Hepatocyte (in vitro differentiated cells): ENCODE measurements around the gene STPG2. TPM values are rescaled to one million over a fixed set of nuclear protein-coding genes. Genes with fewer than 3 reads are reported as not detected.

Experiments used
- DNase-seq: peaks from one replicate; pipeline ENCODE4 v3.0.0-alpha.2; 2016; ENCODE audit warnings: low spot score
- H2AFZ ChIP-seq: fragments of 200-600 bp; sonication (generic); 2 replicates; pipeline ENCODE4 v1.6.0; 2016; ENCODE audit warnings: antibody characterized with exemption, mild to moderate bottlenecking
- H3K27ac ChIP-seq: fragments of 200-600 bp; sonication (generic); 2 replicates; pipeline ENCODE4 v1.5.1; 2016; ENCODE audit warnings: mild to moderate bottlenecking
- H3K27me3 ChIP-seq: fragments of 200-600 bp; sonication (generic); 2 replicates; pipeline ENCODE4 v1.6.1; 2016
- H3K36me3 ChIP-seq: fragments of 200-600 bp; sonication (generic); replicated peaks from 2 replicates; pipeline ENCODE4 v1.5.1; 2016; ENCODE audit warnings: low read depth; ENCODE audit not compliant: insufficient read depth
- H3K4me1 ChIP-seq: fragments of 200-600 bp; sonication (generic); 2 replicates; pipeline ENCODE4 v1.5.1; 2016; ENCODE audit warnings: mild to moderate bottlenecking, moderate library complexity; ENCODE audit not compliant: insufficient read depth
- H3K4me2 ChIP-seq: fragments of 200-600 bp; sonication (generic); 2 replicates; pipeline ENCODE4 v1.6.0; 2016
- H3K4me3 ChIP-seq: fragments of 200-600 bp; sonication (generic); 2 replicates; pipeline ENCODE4 v1.5.1; 2016; ENCODE audit warnings: mild to moderate bottlenecking
- H3K79me2 ChIP-seq: fragments of 200-600 bp; sonication (generic); 2 replicates; pipeline ENCODE4 v1.6.0; 2017; ENCODE audit warnings: mild to moderate bottlenecking
- H3K9me2 ChIP-seq: fragments of 200-600 bp; sonication (generic); replicated peaks from 2 replicates; pipeline ENCODE4 v1.6.0; 2017; ENCODE audit warnings: mild to moderate bottlenecking; ENCODE audit not compliant: insufficient read depth
- H3K9me3 ChIP-seq: fragments of 200-600 bp; sonication (generic); 2 replicates; pipeline ENCODE4 v1.5.1; 2016; ENCODE audit warnings: low read depth, mild to moderate bottlenecking
- H4K20me1 ChIP-seq: fragments of 200-600 bp; sonication (generic); 2 replicates; pipeline ENCODE4 v1.6.0; 2016; ENCODE audit warnings: mild to moderate bottlenecking; ENCODE audit not compliant: insufficient read depth, poor library complexity, severe bottlenecking
- CTCF ChIP-seq: fragments of 200-600 bp; sonication (generic); IDR thresholded peaks from 2 replicates; pipeline ENCODE4 v1.5.1; 2016; ENCODE audit warnings: antibody characterized with exemption, mild to moderate bottlenecking; ENCODE audit not compliant: poor library complexity
- EZH2 ChIP-seq: fragments of 200-600 bp; sonication (generic); IDR thresholded peaks from 2 replicates; pipeline ENCODE4 v1.6.1; 2016; ENCODE audit warnings: antibody characterized with exemption, mild to moderate bottlenecking, borderline replicate concordance
- EZH2phosphoT487 ChIP-seq: fragments of 200-600 bp; sonication (generic); IDR thresholded peaks from one replicate; pipeline ENCODE4 v1.6.1; 2018; ENCODE audit warnings: antibody characterized with exemption, mild to moderate bottlenecking, low read depth, moderate library complexity; ENCODE audit not compliant: unreplicated experiment, severe bottlenecking
- WGBS: methylation state at CpG from one replicate; pipeline ENCODE4 v1.1.6; 2016; ENCODE audit warnings: low lambda C conversion rate; ENCODE audit errors: missing lambda C conversion rate; 5-methylcytosine and 5-hydroxymethylcytosine counted together
- polyA plus RNA-seq: library from polyadenylated mRNA; unstranded; fragments of >200 nt; fragmentation: Nextera tagmentation; extraction: Ambion mirVana; gene quantifications from 2 replicates; pipeline ENCODE4 v1.2.1, GENCODE V29; 2016
- total RNA-seq: library from RNA; depleted of rRNA; stranded (reverse); fragments of >200 nt; gene quantifications from 2 replicates; pipeline ENCODE4 v1.2.3, GENCODE V29; 2014

The STPG2 gene
- total and polyA plus RNA-seq, 2 experiments from 2014 or later: 0.17 to 0.98 TPM

- no peak overlapping the region for H2AFZ ChIP-seq
- H3K27ac ChIP-seq: no peak overlapping the region
- WGBS: 96% methylated on average over 4 of the region's 4 CpGs
- H3K79me2 ChIP-seq: no peaks in the 10 kb centered on the region
- no peaks in the 10 kb centered on the region for H4K20me1 ChIP-seq
- no peaks in the 10 kb centered on the region for H3K9me2 ChIP-seq
- no peaks in the 10 kb centered on the region for H3K4me1 ChIP-seq
- no peak for TF ChIP-seq EZH2
- TF ChIP-seq CTCF: no peak
- TF ChIP-seq EZH2phosphoT487: no peak
- no peaks in the 10 kb centered on the region for H3K36me3 ChIP-seq
- no peaks in the 10 kb centered on the region for H3K9me3 ChIP-seq
- no peak overlapping the region for H3K4me3 ChIP-seq
- no peaks in the 10 kb centered on the region for H3K27me3 ChIP-seq
- no peak overlapping the region for H3K4me2 ChIP-seq
- DNase-seq: no peak
Observed at GRCh38 chr4:97624204-97624603, 519.1 kb downstream of the STPG2 start.

GRCh38 chr4:97605932-97606331, 537.3 kb downstream of the STPG2 start:
- H3K27ac ChIP-seq: no peak overlapping the region
- no peak overlapping the region for H3K4me2 ChIP-seq
- no peak for DNase-seq
- H3K9me3 ChIP-seq: no peaks in the 10 kb centered on the region
- no peak overlapping the region for H2AFZ ChIP-seq
- no peaks in the 10 kb centered on the region for H3K4me1 ChIP-seq
- H3K79me2 ChIP-seq: no peaks in the 10 kb centered on the region
- TF ChIP-seq CTCF (no peak), EZH2phosphoT487 (no peak), EZH2 (no peak)
- H3K9me2 ChIP-seq: no peaks in the 10 kb centered on the region
- H3K36me3 ChIP-seq: no peaks in the 10 kb centered on the region
- WGBS: 18% methylated on average over 2 of the region's 2 CpGs
- H4K20me1 ChIP-seq: no peaks in the 10 kb centered on the region
- H3K27me3 ChIP-seq: no peaks in the 10 kb centered on the region
- H3K4me3 ChIP-seq: no peak overlapping the region

GRCh38 chr4:97593248-97593647, 550.0 kb downstream of the STPG2 start:
- no peak overlapping the region for H3K4me2 ChIP-seq
- no peak for TF ChIP-seq EZH2phosphoT487
- TF ChIP-seq CTCF: no peak
- no peak for TF ChIP-seq EZH2
- no peaks in the 10 kb centered on the region for H4K20me1 ChIP-seq
- WGBS: 97% methylated on average over 9 of the region's 9 CpGs
- H3K36me3 ChIP-seq: no peaks in the 10 kb centered on the region
- no peaks in the 10 kb centered on the region for H3K9me2 ChIP-seq
- no peak overlapping the region for H3K27ac ChIP-seq
- no peaks in the 10 kb centered on the region for H3K4me1 ChIP-seq
- DNase-seq: no peak
- no peak overlapping the region for H2AFZ ChIP-seq
- no peaks in the 10 kb centered on the region for H3K79me2 ChIP-seq
- H3K9me3 ChIP-seq: no peaks in the 10 kb centered on the region
- H3K4me3 ChIP-seq: no peak overlapping the region
- H3K27me3 ChIP-seq: no peaks in the 10 kb centered on the region

GRCh38 chr4:97590266-97590665, 553.0 kb downstream of the STPG2 start:
- Histone ChIP-seq H3K36me3 (no peaks in the 10 kb centered on the region), H3K79me2 (no peaks in the 10 kb centered on the region), H3K9me2 (no peaks in the 10 kb centered on the region), H3K9me3 (no peaks in the 10 kb centered on the region), H2AFZ (no peak overlapping the region), H3K27me3 (no peaks in the 10 kb centered on the region), H3K4me3 (no peak overlapping the region), H3K27ac (no peak overlapping the region), H3K4me2 (no peak overlapping the region), H3K4me1 (no peaks in the 10 kb centered on the region), H4K20me1 (no peaks in the 10 kb centered on the region)
- no peak for DNase-seq
- no peak for TF ChIP-seq EZH2phosphoT487
- 93% methylated on average over 4 of the region's 4 CpGs for WGBS
